Activated CD8-positive, alpha-beta T cell treated with anti-CD3 and anti-CD28 coated beads, Interleukin-2, amount 10 ng/mL, durations not matched to agents 7 days and 5 days (primary cell): ENCODE results near the gene HS6ST1. TPM values are rescaled to one million over a fixed set of nuclear protein-coding genes. Genes with fewer than 3 reads are reported as not detected.

Source experiments
- ATAC-seq: fragments of 150-1000 bp; cut with Tn5 transposase; one replicate; pipeline ENCODE4 v1.10.0; 2021; ENCODE audit warnings: moderate library complexity
- CTCF ChIA-PET: fragments of 350-600 bp; sonication (Branson Sonifier 250); formaldehyde crosslinking; loops from one replicate; lab custom pipeline; 2021; ENCODE audit warnings: antibody characterized with exemption; lab: Charles Lee
- POLR2A ChIA-PET: fragments of 350-600 bp; sonication (Branson Sonifier 250); formaldehyde crosslinking; loops from one replicate; lab custom pipeline; 2021; ENCODE audit warnings: antibody characterized with exemption; lab: Charles Lee
- DNase-seq: peaks from one replicate; pipeline ENCODE4 v3.0.0-alpha.2; 2020
- H3K27ac Mint-ChIP-seq: one replicate; pipeline ENCODE4 v1.8.0; 2021; ENCODE audit warnings: mild to moderate bottlenecking, mixed read lengths
- H3K27me3 Mint-ChIP-seq: one replicate; pipeline ENCODE4 v1.8.0; 2021; ENCODE audit warnings: low read depth, mixed read lengths
- H3K36me3 Mint-ChIP-seq: one replicate; pipeline ENCODE4 v1.8.0; 2021; ENCODE audit warnings: low read depth, mixed read lengths
- H3K4me1 Mint-ChIP-seq: one replicate; pipeline ENCODE4 v1.8.0; 2021; ENCODE audit warnings: low read depth, mixed read lengths
- H3K4me3 Mint-ChIP-seq: one replicate; pipeline ENCODE4 v1.8.0; 2021; ENCODE audit warnings: mild to moderate bottlenecking, mixed read lengths
- H3K9me3 Mint-ChIP-seq: one replicate; pipeline ENCODE4 v1.8.0; 2022; ENCODE audit warnings: mixed read lengths; ENCODE audit not compliant: insufficient read depth
- total RNA-seq, 2 experiments: library from RNA; stranded (reverse); gene quantifications; one replicate each; pipeline ENCODE4 v1.2.3, GENCODE V29; 2021

Gene HS6ST1
- total RNA-seq, 2 experiments from 2014 or later: 7.1 to 8.1 TPM

- no peak for ATAC-seq
- no peak overlapping the region for H3K27ac Mint-ChIP-seq
- H3K27me3 Mint-ChIP-seq: no peaks in the 10 kb centered on the region
- no peaks in the 10 kb centered on the region for H3K36me3 Mint-ChIP-seq
- ChIA-PET CTCF (no interaction called here), POLR2A (no interaction called here)
- H3K4me3 Mint-ChIP-seq: no peak overlapping the region
- no peaks in the 10 kb centered on the region for H3K9me3 Mint-ChIP-seq
- H3K4me1 Mint-ChIP-seq: no peaks in the 10 kb centered on the region
- no peak for DNase-seq
Measured at GRCh38 chr2:128298286-128298685, 20.4 kb downstream of the HS6ST1 start.

DNA sequence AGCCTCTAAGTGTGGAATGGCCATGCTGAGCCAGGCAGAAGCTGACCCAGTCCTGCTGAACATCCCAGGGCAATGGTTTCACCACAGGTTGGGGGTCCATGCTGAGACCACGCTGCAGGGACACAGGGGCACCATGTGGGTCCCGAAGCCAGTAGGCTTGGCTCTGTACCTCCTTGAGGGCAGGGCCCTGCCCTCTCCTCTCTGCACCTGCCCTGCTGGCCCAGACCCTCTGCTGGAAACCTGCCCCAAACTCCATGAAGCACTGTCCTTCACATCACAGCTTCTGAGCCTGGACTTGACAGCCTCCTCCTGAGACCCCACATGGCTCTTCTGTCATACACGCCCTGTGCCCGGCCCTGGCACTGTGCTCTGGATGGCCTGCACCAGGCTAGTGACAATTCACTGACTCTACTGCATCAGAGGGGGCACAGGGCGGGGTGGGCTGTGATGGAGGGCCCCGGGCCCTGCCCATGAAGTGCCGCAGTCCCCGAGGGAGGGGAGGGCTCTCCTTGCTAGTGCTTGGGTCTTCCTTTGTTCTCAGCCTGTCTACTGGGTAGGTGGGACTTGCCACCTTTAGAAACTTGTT lies 24.7 kb downstream of the HS6ST1 start:
- Mint-ChIP-seq H3K4me3 (no peak overlapping the region), H3K27me3 (no peaks in the 10 kb centered on the region), H3K4me1 (no peaks in the 10 kb centered on the region), H3K9me3 (no peaks in the 10 kb centered on the region), H3K36me3 (no peaks in the 10 kb centered on the region), H3K27ac (no peak overlapping the region)
- POLR2A ChIA-PET: no interaction called here
- DNase-seq (no peak), ATAC-seq (no peak)
- CTCF ChIA-PET: no interaction called here

DNA sequence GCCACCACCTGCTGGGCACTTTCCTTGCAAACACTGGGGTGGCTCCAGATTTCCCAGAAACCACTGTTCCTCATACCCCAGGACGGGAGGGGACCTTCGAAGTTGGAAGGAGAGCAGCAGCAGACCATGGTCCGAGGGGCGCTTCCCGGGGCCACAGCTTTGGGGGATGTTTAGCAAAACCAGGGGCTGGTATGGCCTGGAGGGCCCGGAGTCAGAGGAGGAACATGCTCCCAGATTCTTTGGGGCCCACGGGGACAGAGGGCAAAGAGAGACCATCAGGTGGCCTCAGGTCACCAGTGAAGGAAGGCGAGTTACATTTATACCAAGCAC lies 25.3 kb downstream of the HS6ST1 start:
- ChIA-PET POLR2A (no interaction called here), CTCF (no interaction called here)
- H3K27ac Mint-ChIP-seq: no peak overlapping the region
- no peaks in the 10 kb centered on the region for H3K9me3 Mint-ChIP-seq
- DNase-seq (no peak), ATAC-seq (no peak)
- no peak overlapping the region for H3K4me3 Mint-ChIP-seq
- H3K27me3 Mint-ChIP-seq: no peaks in the 10 kb centered on the region
- no peaks in the 10 kb centered on the region for H3K36me3 Mint-ChIP-seq
- no peaks in the 10 kb centered on the region for H3K4me1 Mint-ChIP-seq

GRCh38 chr2:128292599-128293425 lies 25.9 kb downstream of the HS6ST1 start:
- no peaks in the 10 kb centered on the region for H3K27me3 Mint-ChIP-seq
- no peaks in the 10 kb centered on the region for H3K4me1 Mint-ChIP-seq
- POLR2A ChIA-PET: no interaction called here
- DNase-seq (no peak), ATAC-seq (no peak)
- no peak overlapping the region for H3K4me3 Mint-ChIP-seq
- H3K36me3 Mint-ChIP-seq: no peaks in the 10 kb centered on the region
- no peaks in the 10 kb centered on the region for H3K9me3 Mint-ChIP-seq
- CTCF ChIA-PET: no interaction called here
- no peak overlapping the region for H3K27ac Mint-ChIP-seq

DNA sequence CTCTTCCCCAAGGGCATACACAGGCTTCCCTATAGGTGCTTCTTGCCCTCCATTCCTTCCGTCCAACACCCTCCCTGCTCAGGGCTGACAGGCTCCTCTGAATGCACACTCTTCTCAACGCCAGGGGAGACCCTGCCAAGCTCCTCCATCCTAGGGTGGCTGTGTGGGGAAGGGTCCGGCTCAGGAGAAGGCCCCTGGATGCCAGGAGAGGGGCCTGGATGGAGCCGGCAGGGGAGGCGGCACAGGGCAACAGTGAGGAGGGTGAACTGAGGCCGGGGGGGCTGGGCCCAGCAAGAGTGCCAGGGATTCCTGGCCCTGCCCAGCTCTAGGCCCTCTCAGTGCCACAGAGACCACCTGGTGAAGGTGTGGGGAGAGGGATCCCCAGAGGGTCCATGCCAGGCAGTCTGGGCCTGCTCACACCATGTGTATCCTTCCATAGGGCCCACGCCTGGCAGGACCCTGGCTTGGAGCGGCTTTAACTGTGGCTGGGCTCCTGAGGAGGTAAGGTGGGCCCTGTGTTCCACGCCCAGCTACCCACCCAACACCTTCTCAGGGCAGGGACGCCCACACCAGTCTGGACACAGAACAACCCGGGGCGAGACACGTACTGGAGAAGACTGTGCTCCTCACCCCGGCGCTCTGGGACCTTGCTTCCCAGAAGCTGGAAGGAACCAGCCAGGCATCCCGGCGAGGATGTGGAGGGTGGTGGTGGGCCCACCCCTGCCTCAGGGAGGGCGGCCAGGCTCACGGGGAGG lies 26.6 kb downstream of the HS6ST1 start:
- no peaks in the 10 kb centered on the region for H3K4me1 Mint-ChIP-seq
- H3K36me3 Mint-ChIP-seq: no peaks in the 10 kb centered on the region
- ATAC-seq: no peak
- no peak overlapping the region for H3K4me3 Mint-ChIP-seq
- no peak overlapping the region for H3K27ac Mint-ChIP-seq
- H3K27me3 Mint-ChIP-seq: no peaks in the 10 kb centered on the region
- H3K9me3 Mint-ChIP-seq: no peaks in the 10 kb centered on the region
- POLR2A ChIA-PET: no interaction called here
- DNase-seq: no peak
- CTCF ChIA-PET: no interaction called here

GRCh38 chr2:128291161-128291843 lies 27.4 kb downstream of the HS6ST1 start:
- ChIA-PET POLR2A (no interaction called here), CTCF (no interaction called here)
- H3K27ac Mint-ChIP-seq: no peak overlapping the region
- H3K4me1 Mint-ChIP-seq: no peaks in the 10 kb centered on the region
- DNase-seq (no peak), ATAC-seq (no peak)
- H3K4me3 Mint-ChIP-seq: no peak overlapping the region
- H3K9me3 Mint-ChIP-seq: no peaks in the 10 kb centered on the region
- no peaks in the 10 kb centered on the region for H3K36me3 Mint-ChIP-seq
- no peaks in the 10 kb centered on the region for H3K27me3 Mint-ChIP-seq

- ChIA-PET CTCF (no interaction called here), POLR2A (no interaction called here)
- no peaks in the 10 kb centered on the region for H3K36me3 Mint-ChIP-seq
- no peaks in the 10 kb centered on the region for H3K27me3 Mint-ChIP-seq
- DNase-seq: no peak
- no peak for ATAC-seq
- no peak overlapping the region for H3K27ac Mint-ChIP-seq
- H3K4me3 Mint-ChIP-seq: no peak overlapping the region
- H3K4me1 Mint-ChIP-seq: no peaks in the 10 kb centered on the region
- no peaks in the 10 kb centered on the region for H3K9me3 Mint-ChIP-seq
Measured at GRCh38 chr2:128290356-128290755, 28.3 kb downstream of the HS6ST1 start.

DNA sequence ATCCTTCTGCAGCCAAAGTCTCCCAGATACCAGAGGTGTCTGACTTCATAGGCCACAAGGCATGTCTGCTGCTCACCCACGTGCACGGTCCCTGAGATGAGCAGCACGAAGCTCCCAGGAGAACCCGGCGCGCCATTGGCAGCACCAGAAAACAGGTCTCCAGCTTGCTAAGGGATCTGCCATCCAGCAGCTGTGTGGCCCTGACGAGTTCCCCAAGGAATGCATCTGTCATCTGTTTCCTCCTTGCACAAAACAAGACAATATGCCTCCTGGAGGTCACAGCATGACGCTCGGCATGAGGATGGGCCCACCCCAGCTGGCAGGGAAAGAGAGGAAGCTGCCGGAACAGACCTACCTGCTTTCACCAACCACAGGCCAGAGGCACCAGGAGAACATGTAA lies 29.2 kb downstream of the HS6ST1 start:
- ATAC-seq (no peak), DNase-seq (no peak)
- Mint-ChIP-seq H3K36me3 (no peaks in the 10 kb centered on the region), H3K27ac (no peak overlapping the region), H3K4me3 (no peak overlapping the region), H3K4me1 (no peaks in the 10 kb centered on the region), H3K27me3 (no peaks in the 10 kb centered on the region), H3K9me3 (no peaks in the 10 kb centered on the region)
- ChIA-PET POLR2A (no interaction called here), CTCF (no interaction called here)

DNA sequence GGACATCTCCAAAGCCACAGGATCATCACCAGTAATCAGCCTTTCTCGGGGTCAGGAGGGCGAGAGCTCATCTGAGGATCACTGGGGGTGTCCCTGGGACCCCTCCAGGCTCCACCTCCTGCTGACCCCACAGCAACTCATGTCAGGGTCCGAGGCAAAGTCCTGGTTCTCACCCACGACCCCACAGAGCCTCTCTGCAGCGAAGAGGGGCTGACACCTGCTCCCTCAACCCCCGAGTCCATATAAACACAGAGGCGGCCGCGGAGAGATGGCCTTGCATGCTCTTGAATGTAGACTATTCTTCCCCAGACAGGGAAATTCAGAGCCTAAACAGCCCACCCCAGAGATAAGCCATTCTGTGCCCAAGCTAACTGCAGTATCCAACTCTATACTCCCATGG lies 29.9 kb downstream of the HS6ST1 start:
- Mint-ChIP-seq H3K36me3 (no peaks in the 10 kb centered on the region), H3K4me1 (no peaks in the 10 kb centered on the region), H3K27ac (no peak overlapping the region), H3K9me3 (no peaks in the 10 kb centered on the region), H3K4me3 (no peak overlapping the region), H3K27me3 (no peaks in the 10 kb centered on the region)
- POLR2A ChIA-PET: no interaction called here
- no peak for ATAC-seq
- CTCF ChIA-PET: no interaction called here
- no peak for DNase-seq

GRCh38 chr2:128287780-128288735 lies 30.6 kb downstream of the HS6ST1 start:
- no peak overlapping the region for H3K27ac Mint-ChIP-seq
- H3K4me1 Mint-ChIP-seq: peaks cover under 1% of the 10 kb centered on the region

More at GRCh38 chr2:128287780-128288735, 30.6 kb downstream of the HS6ST1 start:
- no peak for ATAC-seq
- Mint-ChIP-seq H3K9me3 (no peaks in the 10 kb centered on the region), H3K36me3 (no peaks in the 10 kb centered on the region), H3K27me3 (no peaks in the 10 kb centered on the region), H3K4me3 (no peak overlapping the region)
- CTCF ChIA-PET: no interaction called here
- DNase-seq: no peak
- POLR2A ChIA-PET: no interaction called here
